Panc1 (cell line): ENCODE measurements around the gene ABCA1. TPM values are rescaled to one million over a fixed set of nuclear protein-coding genes. Genes with fewer than 3 reads are reported as not detected.

Experiments
- ATAC-seq: fragments of 200-7000 bp; cut with Tn5 transposase; 2 replicates; pipeline ENCODE4 v1.9.1; 2020; ENCODE audit warnings: mild to moderate bottlenecking, moderate library complexity
- BruUV-seq: library from RNA; stranded (reverse); fragments of 400-500 nt; replicated peaks from 2 replicates; lab custom pipeline; 2021; lab: Mats Ljungman, UMichigan
- CTCF ChIA-PET: fragments of 300-600 bp; sonication (Branson Sonifier 250); formaldehyde crosslinking; loops from one replicate; lab custom pipeline; 2022; ENCODE audit warnings: antibody characterized with exemption; lab: Charles Lee
- POLR2A ChIA-PET: fragments of 300-600 bp; sonication (Branson Sonifier 250); formaldehyde crosslinking; loops from one replicate; lab custom pipeline; 2022; ENCODE audit warnings: antibody characterized with exemption; lab: Charles Lee
- DNase-seq: peaks from one replicate; pipeline ENCODE4 v3.0.0-alpha.2; 2010; ENCODE audit warnings: low read depth, low spot score
- H3K27ac ChIP-seq: 2 replicates; pipeline ENCODE4 v1.5.1; 2011; ENCODE audit warnings: mild to moderate bottlenecking, low read length, inconsistent platforms
- H3K27me3 ChIP-seq: fragments of 200-500 bp; sonication (Bioruptor generic); 2 replicates; pipeline ENCODE4 v1.6.0; 2014; ENCODE audit warnings: low read length, inconsistent platforms; ENCODE audit not compliant: control insufficient read depth, insufficient read depth
- H3K36me3 ChIP-seq: fragments of 200-500 bp; sonication (Bioruptor generic); 2 replicates; pipeline ENCODE4 v1.5.1; 2014; ENCODE audit warnings: inconsistent platforms, mild to moderate bottlenecking, low read length, moderate library complexity; ENCODE audit not compliant: control insufficient read depth, insufficient read depth
- H3K4me1 ChIP-seq: 2 replicates; pipeline ENCODE4 v1.5.1; 2011; ENCODE audit warnings: inconsistent platforms, mild to moderate bottlenecking, low read length, moderate library complexity; ENCODE audit not compliant: control insufficient read depth, insufficient read depth
- H3K4me3 ChIP-seq, 2 experiments: 2 replicates each; pipeline ENCODE4 v1.5.1; 2011 to 2012; ENCODE audit warnings: low read depth in 2 of 2, low read length in 2 of 2, mild to moderate bottlenecking in 2 of 2, inconsistent platforms in 1 of 2, moderate library complexity in 1 of 2
- H3K9me3 ChIP-seq: fragments of 200-500 bp; sonication (Bioruptor generic); 2 replicates; pipeline ENCODE4 v1.5.1; 2014; ENCODE audit warnings: low read depth, mild to moderate bottlenecking, inconsistent platforms, low read length, moderate library complexity; ENCODE audit not compliant: control insufficient read depth, insufficient read depth
- POLR2AphosphoS5 ChIP-seq: IDR thresholded peaks from 2 replicates; pipeline ENCODE4 v1.6.1; 2012; ENCODE audit warnings: mild to moderate bottlenecking, low read depth, low read length, moderate library complexity
- REST ChIP-seq, 2 experiments: IDR thresholded peaks; 2 replicates each; pipeline ENCODE4 v1.6.1; 2011 to 2012; ENCODE audit warnings: low read depth in 2 of 2, control low read depth in 1 of 2, low read length in 1 of 2, mild to moderate bottlenecking in 1 of 2, moderate library complexity in 1 of 2; ENCODE audit not compliant: insufficient read depth in 1 of 2
- SIN3A ChIP-seq: IDR thresholded peaks from 2 replicates; pipeline ENCODE4 v1.6.1; 2012; ENCODE audit warnings: low read depth, mild to moderate bottlenecking, low read length, moderate library complexity, borderline replicate concordance; ENCODE audit not compliant: insufficient read depth
- TCF7L2 ChIP-seq: IDR thresholded peaks from 2 replicates; pipeline ENCODE4 v1.6.1; 2011; ENCODE audit warnings: mild to moderate bottlenecking, low read depth, low read length, inconsistent platforms
- in situ Hi-C: cut with HindIII; loops from 2 replicates; pipeline ENCODE4 v1.10.0; 2016; ENCODE audit warnings: low sequenced_read_pairs, low pct_unique_long_range_greater_than_20kb
- intact Hi-C: fragments of 100-400 bp; cut with micrococcal nuclease; formaldehyde crosslinking; loops from one replicate; pipeline ENCODE4 v1.10.0; 2022; ENCODE audit not compliant: unreplicated experiment
- total RNA-seq: library from RNA; stranded (reverse); gene quantifications from one replicate; pipeline ENCODE4 v1.2.1, GENCODE V29; 2021; ENCODE audit not compliant: unreplicated experiment
- TF ChIP-seq, protein P1 (sequence below): fragments of 450-650 bp; IDR thresholded peaks from 2 replicates; pipeline ENCODE4 v1.5.1; 2017; ENCODE audit warnings: mild to moderate bottlenecking

The ABCA1 gene
- total RNA-seq, 1 experiment from 2014 or later, result 2.6 TPM

DNA sequence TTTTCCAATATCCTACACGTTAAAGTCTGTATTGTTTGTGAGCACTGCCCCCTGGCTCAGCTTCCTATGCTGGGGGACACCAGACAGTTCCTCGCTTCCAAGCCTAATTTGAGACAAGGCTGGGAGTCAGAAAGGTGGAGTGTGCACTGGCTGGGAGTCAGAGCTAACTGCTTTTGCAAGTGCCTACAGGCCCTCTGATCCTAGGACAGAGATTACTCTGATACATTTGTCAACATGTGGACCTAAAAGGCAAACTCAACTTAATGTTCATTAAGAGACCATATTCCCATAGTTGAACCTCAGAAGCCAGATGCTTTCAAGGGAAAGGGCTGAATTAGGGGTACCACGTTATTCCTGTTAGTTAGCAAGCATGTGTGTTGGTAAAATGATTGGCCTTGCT, 83.2 kb downstream of the ABCA1 start:
- ChIA-PET CTCF (no interaction called here), POLR2A (interaction anchor here (0.7 kb wide), 1 partner anchor 9 kb away, joined by 19 read pairs; no protein-coding TSS in a partner anchor)
- no peak overlapping the region for H3K27ac ChIP-seq
- H3K36me3 ChIP-seq, result no peaks in the 10 kb centered on the region
- ATAC-seq, result no peak
- TF ChIP-seq POLR2AphosphoS5, result no peak
- TF ChIP-seq, protein P1, sequence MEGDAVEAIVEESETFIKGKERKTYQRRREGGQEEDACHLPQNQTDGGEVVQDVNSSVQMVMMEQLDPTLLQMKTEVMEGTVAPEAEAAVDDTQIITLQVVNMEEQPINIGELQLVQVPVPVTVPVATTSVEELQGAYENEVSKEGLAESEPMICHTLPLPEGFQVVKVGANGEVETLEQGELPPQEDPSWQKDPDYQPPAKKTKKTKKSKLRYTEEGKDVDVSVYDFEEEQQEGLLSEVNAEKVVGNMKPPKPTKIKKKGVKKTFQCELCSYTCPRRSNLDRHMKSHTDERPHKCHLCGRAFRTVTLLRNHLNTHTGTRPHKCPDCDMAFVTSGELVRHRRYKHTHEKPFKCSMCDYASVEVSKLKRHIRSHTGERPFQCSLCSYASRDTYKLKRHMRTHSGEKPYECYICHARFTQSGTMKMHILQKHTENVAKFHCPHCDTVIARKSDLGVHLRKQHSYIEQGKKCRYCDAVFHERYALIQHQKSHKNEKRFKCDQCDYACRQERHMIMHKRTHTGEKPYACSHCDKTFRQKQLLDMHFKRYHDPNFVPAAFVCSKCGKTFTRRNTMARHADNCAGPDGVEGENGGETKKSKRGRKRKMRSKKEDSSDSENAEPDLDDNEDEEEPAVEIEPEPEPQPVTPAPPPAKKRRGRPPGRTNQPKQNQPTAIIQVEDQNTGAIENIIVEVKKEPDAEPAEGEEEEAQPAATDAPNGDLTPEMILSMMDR, result no peak
- no peak for TF ChIP-seq REST (IDR thresholded peaks at IDR 0.05; ENCODE audit: insufficient read depth in 1 of 2, low read depth in 2 of 2, low read length in 1 of 2)
- no peak for TF ChIP-seq TCF7L2
- no peak for TF ChIP-seq SIN3A
- no peaks in the 10 kb centered on the region for H3K4me1 ChIP-seq
- in situ Hi-C loops (no loop called here), intact Hi-C loops (no loop called here)
- H3K4me3 ChIP-seq, result no peak overlapping the region
- H3K9me3 ChIP-seq, result no peaks in the 10 kb centered on the region
- no TSS peak for BruUV-seq
- DNase-seq, result no peak
- no peaks in the 10 kb centered on the region for H3K27me3 ChIP-seq

DNA sequence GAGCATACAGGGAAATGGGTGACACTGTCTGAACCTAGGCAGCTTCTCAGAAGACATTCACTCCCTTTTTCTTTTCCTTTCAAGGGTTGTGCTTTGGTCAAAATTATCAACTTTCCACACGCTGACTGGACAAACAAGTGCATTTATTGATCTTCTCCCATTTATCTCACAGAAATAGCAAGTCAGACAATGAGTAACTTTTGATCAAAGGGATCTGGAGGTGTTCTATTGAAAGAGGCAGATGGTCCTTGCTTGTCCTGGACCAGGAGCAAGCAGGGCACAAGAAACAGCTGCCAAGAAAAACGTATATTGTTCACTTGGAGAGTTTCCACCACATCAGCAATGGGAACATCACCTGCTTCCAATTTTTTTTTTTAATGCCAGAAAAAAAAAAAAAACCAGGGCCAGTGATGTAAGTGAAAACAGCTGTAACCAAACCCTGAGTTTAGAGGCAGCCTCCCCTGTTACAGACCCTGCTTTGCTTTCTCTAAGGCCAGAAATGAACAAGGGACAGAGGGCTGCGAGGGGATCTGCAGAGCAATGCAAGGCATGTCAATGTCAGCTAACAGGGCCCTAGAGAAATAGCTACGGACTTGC, 84.2 kb downstream of the ABCA1 start:
- BruUV-seq, result no TSS peak
- no peak for ATAC-seq
- intact Hi-C loops, result no loop called here

More for the DNA sequence above, 84.2 kb downstream of the ABCA1 start:
- CTCF ChIA-PET, result no interaction called here
- Histone ChIP-seq H3K4me1 (no peaks in the 10 kb centered on the region), H3K27me3 (no peaks in the 10 kb centered on the region), H3K36me3 (no peaks in the 10 kb centered on the region), H3K4me3 (no peak overlapping the region), H3K27ac (no peak overlapping the region), H3K9me3 (no peaks in the 10 kb centered on the region)
- DNase-seq, result no peak
- POLR2A ChIA-PET, result no interaction called here
- in situ Hi-C loops, result no loop called here
- TF ChIP-seq POLR2AphosphoS5, result no peak
- TF ChIP-seq REST (IDR thresholded peaks at IDR 0.05; ENCODE audit: insufficient read depth in 1 of 2, low read depth in 2 of 2, low read length in 1 of 2), result no peak
- TF ChIP-seq TCF7L2, result no peak
